NCI-H187 (cell line): ENCODE measurements around the gene MAPKAPK2.
"Not testable (repeated sequence)": the region's sequence is repeated elsewhere in the genome, so short reads cannot be mapped to it uniquely, and the experiment has no call there.

Source experiments
- DNase-seq, 2 experiments: peaks; one replicate each; lab custom pipeline; 2025; lab: John Stamatoyannopoulos, UW

MAPKAPK2 gene

DNA sequence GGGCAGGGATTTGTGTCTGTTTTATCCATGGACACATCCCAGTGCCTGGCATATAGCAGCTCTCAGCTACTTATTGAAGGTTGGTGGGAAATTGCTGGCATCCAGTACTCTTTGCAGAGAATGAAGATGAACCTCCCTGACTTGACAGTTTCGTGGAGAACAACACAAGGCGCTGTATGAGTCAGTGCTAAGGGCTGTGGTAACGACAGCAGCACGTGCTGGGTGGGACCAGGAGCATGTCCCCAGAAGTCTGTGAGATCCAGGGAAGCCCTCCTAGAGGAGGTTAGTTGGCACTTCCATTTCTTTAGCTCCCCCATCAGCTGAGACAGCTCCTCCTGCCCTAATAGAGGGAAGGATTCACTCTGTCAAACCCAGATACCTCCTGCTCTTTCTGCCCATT, 60.0 kb downstream of the MAPKAPK2 start:
- no peak for DNase-seq

DNA sequence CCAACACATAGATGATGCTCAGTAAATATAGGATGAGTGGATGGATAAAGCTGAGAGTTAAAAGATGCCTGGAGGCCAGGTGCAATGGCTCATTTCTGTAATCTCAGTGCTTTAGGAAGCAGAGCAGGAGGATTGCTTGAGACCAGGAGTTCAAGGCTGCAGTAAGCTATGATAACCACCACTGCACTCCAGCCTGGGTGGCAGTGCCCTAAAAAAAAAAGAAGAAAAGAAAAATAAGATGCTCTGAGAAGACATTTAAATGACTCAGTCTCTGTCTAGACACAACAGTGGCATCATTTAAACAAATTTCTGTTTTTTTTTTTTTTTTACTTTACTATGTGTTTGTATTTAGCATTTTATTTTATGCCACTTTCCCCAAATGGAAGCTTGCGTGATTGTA, 60.6 kb downstream of the MAPKAPK2 start:
- DNase-seq: no peak

DNA sequence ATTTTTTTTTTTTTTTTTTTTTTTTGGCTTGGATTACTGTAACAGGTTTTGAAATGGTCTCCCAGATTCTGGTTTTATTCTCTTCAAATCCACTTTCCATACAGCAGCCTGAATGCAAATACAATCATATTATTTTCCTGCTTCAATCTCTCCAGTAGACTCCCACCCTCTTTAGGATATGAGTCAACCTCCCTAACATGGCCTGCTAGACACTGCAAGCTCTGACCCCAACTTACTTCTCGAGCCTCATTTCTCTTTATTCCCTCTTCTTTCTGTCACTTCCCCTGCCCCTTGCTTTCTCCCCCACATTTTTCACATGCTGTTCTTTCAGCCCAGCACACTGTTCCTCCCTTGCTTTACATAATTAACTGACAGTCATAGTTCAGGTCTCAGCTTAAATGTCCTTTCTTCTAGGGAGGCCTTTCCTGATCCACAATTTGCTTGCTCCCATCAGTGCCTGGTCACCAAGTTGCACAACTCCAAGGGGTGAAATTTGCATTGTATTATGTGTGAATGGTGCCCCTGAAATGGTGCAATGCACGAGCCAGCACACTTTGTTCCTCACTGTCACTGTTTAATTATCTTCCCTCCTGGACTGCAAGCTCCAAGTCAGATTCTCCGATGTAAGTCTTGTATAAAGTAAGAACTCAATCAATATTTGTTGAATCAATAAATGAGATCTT, 63.8 kb downstream of the MAPKAPK2 start:
- DNase-seq: no peak

DNA sequence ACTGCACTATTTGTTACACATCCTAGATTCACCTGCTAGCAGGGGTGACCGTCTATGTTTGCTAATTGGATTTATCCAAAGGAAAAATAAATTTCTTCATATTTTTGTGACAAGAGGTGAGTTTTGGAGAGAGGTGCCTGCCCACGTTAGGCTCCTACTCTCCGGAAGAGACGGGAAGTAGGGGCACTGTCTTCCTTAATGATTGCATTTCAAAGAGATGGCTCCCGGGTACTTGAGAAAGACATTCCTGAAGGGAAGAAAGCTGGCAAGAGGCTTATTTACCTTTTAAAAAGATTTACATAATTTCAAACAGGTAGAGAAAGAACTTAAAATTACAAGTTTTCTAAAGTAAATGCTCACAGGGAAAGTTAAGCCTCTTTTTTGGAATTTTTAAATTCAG, 67.2 kb downstream of the MAPKAPK2 start:
- DNase-seq: no peak

DNA sequence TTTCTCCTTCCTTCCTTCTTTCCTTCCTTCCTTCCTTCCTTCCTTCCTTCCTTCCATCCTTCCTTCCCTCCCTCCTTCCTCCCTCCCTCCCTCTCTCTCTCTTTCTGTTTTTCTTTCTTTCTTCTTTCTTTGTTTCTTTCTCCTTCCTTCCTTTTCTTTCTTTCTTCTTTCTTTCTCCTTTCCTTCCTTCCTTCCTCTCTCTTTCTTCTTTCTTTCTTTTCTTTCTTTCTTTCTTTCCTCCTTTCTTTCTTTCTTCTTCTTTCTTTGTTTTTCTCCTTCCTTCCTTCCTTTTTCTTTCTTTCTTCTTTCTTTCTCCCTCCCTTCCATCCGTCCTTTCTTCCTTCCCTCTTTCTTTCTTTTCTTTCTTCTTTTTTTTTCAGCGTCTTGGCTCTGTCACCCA, 67.8 kb downstream of the MAPKAPK2 start:
- no peak for DNase-seq

DNA sequence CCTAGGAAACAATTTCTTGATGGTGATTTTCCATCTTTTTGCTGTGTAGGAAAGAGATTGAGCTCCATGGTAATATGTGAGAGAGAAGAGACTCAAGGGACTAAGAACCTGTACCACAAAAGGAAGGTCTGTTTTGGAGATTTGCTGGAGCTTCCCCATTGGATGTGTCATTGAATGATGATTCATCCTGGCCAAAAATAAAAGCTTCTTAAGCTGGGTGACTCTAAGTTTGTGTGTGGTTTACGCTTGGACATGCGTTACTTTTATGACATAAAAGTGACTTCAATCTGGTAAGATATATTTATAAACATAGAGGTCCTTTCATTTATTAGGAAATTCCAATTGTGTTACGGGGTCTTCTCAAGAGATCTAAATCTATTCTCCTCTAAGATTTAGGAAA, 68.4 kb downstream of the MAPKAPK2 start:
- no peak for DNase-seq

DNA sequence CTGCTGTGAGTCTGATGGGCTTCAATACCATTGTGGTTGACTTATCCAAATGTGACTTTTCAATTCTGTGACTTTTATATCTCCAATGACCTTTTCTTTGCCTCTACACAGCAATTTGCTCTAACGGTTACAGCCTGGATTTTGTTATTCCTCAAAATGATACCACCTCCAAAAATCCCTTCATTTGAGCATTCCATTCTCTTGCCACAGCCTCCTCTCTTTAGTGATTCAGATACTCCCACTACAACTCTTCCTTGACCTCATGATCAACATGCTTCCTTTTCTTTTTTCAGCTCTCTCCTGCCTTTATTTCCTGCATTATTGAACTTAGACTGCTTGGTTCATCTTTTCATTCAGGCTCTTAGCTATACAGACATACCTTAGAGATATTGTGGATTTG, 69.3 kb downstream of the MAPKAPK2 start:
- no peak for DNase-seq

DNA sequence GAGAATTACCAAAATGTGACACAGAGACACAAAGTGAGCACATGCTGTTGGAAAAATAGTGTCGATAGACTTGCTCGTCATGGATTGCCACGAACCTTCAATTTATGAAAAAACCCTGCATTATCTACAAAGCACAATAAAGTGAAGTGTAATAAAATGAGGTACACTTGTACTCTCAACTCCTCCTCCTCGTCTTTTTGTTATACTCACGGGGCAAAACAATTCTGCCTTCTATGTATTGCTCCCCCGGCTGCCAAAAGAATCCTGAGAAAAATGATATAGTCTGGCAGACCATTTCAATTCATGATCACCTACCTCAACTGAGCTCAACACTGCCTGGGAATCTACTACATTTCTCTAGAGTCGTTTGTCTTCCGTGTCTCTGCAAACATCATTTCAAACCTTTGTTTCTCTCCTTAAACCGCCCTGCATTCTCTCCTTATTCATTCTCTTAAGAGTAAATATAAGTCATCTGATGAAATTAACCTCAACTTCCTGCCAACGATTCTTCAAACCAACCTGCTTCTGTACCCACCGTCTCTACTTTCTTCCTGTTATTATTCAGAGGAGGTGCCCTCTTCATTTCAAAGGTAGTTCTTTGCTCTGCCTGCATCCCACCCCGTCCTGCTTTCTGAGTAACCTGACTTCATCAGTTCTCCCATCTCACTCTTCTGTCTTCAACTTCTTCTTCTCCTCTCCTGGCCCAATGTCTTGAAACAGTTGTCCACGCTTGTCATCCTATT, 73.0 kb downstream of the MAPKAPK2 start:
- no peak for DNase-seq

DNA sequence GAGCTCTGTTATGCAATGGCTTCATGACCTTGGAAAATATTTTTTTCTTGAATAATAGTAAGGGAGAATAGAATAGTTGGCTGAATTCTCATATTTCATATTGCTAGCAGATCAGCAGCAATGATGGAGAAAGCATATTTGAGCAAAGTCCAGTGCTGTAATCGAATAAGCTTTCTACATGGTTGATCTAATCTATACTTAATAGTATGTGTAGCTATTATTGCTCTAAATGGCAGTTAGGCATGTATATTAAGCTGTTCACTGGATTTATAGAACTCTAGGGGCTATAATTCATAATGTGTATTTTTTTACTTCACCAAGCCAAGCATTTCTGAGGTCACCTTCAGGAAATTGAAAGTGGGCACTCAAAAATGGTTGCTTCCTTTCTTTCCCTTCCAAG, 75.9 kb downstream of the MAPKAPK2 start:
- DNase-seq: no peak

DNA sequence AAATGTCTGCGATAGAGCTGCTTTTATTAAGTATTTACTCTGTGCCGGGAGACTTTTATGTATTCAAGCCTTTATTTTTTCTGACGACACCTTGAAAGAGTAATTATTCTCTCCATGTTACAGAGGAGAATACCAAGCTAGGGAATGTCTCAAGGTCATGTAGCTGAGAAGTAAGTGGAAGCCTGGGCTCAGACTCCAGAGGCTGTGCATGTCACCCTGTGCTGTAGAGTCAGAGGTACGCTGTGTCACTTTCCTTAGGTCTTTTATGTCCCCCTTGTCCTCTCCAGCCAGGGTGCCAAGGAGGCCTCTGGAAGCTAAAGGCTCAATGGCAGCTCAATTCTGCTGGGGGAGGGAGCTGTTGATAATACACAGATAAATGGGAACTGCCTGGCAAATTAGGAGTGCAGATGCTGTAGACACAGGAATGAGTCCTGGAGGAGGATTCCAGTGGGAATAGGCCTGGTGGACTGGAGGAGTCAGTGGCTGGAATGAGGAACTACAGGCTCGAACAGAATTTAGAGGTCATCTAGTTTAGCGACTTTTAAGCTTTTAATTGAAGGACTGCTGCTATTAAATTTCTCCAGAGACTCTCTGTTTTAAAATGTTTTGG, 76.6 kb downstream of the MAPKAPK2 start:
- no peak for DNase-seq

DNA sequence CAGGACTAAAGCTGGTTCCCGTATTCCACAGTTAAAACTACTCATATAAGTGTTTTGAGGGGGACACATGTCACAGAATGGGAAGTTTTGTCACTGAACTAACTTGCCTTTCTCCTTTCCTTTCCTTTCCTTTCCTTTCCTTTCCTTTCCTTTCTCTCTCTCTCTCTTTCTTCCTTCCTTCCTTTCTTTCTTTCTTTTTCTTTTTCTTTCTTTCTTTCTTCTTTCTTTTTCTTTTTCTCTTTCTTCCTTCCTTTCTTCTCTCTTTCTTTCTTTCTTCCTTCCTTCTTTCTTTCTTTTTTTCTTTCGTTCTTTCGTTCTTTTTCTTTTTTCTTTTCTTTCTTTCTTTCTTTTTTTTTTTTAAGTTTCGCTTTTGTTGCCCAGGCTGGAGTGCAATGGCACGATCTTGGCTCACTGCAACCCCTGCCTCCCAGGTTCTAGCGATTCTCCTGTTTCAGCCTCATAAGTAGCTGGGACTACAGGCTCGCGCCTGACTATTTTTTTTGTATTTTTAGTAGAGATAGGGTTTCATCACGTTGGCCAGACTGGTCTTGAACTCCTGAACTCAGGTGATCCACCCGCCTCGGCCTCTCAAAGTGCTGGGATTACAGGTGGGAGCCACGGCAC, 78.1 kb downstream of the MAPKAPK2 start:
- not testable (repeated sequence) for DNase-seq

DNA sequence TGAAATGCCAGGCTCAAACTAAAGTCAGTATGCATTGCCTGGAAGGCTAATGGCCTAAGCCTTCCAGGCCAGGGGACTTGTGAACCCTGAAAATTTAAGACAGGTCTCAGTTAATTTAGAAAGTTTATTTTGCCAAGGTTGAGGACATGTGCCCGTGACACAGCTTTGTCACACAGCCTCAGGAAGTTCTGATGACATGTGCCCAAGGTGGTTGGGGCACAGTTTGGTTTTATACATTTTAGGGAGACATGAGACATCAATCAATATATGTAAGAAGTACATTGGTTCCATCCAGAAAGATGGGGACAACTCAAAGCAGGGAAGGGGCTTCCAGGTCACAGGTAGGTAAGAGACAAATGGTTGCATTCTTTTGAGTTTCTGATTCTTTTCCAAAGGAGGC, 81.1 kb downstream of the MAPKAPK2 start:
- DNase-seq: not testable (repeated sequence)

DNA sequence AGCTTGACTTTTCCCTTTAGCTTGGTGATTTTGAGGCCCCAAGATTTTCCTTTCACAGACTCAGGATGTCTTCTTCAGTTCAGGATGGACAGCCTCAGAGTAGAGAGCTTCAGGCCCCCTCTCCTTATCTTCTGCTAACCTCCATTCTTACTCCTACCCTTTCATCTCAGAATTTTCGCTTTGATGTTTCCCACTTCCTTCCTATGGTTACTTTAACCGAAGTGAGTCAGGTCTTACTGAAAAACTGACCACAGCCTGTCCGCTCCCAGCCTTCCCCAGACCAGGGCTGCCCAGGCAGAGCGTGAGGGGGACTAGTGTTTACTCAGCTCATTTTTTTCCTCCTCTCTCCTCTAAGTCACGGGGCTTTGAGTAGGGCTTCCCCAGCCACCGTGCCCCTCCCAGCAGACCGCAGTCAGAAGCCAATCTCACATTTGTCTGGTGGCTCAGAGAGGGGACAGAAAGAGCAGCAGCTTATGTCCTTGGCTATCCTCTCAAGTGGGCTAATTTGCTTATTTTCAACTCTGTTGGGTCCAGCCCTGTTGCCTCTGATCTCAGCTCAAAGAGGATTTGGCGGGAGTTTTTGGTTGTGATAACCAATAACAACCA, 81.6 kb downstream of the MAPKAPK2 start:
- peak; percentile 15 to 24 for DNase-seq

DNA sequence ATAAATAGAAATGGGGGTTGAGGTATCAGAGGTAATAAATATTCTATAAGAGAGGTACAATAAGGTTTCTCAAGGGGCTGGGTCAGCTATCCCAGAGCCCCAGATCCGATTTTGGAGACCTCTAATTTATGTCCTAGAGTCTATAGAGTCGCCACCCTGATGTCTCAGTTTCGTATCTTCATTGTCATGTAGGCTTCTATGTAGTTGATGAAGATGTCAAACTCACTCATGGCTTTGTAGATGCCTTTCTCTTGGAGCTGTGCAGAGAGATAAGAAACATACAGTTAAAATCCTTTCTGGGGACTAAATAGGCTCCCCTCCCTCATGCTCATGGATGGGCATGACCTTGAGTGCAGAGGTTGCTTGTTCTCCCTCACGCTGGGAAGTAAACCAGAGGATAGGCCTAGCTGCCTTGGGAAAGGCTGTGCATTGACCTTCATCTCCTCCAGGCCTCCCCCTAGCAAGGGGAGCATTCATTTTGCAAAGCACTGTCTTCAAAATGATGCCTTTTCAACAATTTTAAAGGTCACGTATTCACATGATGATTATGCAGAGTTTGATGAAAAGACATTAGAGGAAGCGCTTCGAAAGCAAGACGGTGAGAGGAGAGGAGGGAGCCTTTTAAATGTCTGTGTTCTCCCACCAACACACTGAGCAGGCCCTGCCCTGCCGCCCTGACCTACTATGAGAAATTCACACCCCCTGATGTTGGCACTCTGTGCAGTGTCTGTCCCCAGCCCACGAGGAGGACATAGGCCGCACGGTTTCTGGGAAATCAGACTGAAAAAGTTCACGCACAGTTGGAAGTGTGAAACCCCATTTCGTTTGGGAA, 84.0 kb downstream of the MAPKAPK2 start:
- no peak for DNase-seq

DNA sequence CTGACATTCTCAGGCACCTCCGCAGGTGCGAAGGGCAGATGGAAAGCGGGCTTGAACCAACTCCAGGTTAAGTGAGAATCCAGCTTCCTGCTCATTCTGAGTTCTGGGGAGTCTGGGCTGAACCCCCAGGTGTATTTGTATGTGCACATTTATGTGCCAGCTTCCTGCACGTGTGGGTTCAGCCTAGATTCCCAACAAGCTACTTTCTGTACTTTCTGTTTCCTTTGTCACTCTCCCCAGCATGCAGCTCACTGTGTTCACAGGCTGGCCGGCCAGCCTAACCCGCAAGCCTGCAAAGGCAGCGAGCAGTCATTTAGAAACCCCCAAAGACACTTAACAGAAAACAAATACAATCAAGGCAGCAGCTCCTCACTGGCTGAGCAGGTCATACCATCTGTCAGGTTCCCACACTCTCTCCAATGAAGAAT, 84.6 kb downstream of the MAPKAPK2 start:
- DNase-seq: no peak

DNA sequence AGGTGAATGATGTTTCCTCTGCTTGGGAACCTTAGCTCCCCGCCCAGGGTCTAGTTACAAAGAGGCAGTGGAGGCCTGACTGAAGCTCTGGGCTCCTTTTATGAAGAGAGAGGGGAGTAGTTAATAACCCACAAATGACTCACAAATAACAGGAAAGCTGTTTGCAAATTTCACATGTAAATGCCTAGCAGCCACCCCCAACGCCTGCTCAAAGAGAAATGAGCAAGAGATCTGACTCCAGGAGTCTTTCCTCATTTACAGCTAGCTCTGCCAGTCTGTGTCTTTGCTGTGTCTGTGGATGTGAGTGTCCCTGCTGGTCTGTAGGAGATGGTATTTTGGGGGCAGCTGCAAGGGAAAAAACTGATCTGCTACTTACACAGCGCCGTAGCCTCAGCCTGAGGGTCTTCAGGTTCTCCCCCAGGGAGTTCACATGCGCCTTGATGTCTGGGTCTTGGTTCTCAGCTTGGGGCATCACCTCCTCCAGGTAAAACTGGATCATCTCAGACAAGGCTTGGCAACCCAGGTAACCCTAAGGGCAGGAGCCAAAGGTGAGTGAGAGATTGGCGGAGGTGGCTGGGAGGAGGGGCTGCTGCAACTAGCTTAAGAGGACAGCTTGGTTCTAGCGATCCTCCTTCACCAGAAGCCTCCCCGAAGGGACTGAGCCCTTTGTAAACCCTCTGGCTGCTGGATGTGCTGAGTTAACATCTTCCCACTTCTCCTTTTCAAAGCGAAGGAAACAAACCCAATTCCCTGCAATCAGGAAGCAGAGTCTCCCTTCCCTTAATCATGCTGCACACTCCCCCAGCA, 86.0 kb downstream of the MAPKAPK2 start, which contains the start of gene IL19:
Gene IL19 (plus strand): TSS at position 243 of the 807 bp plus-strand sequence. CDS start 65,890 bp downstream, outside the sequence.
- no peak for DNase-seq

DNA sequence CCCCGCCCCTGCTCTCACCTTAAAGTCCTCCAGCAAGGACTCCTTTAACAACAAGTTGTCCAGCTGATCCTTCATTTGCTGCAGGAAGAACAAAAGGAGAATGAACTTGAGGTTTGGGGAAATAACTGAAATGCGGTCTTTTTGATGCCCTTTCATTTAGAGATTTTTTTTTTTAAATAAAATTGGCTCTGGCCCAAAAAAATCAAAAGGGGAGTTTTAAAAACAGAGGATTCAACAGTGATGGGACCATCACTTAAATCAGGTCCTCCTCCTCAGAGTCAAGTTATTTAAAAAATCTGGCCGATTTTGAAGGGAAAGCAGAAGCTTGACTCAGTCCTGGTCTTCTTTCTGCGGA, 86.6 kb downstream of the MAPKAPK2 start:
- DNase-seq: no peak

DNA sequence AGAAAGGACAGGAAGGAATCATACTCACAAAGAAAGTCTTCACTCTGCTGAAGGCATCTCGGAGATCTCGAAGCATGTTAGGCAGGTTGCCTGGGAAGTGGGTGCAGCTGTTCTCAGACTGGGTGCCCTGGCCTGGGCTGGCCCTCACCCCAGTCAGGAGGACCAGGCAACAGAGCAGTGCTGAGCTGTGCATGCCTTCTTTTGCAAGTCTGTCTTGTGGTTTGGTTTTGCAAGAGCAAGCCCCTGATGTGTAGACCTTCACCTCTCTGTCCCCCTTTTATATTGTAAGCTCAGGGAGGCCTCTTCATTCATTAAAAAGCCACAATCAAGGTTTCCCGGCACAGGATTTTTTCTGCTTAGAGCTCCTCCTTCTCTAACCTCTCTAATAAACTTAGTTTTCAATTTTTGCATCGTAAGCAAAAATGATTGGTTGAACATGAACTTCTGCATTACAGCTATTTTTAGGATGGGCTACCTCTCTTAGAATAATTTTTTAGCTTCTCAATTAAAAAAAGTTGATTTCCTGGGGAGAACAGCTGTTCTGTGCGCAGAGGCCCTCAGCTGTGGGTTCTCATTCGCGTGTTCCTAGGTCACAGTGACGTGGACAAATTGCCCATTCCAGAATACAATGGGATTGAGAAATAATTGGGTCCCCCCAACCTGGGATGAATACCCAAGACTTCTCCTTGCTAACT, 87.7 kb downstream of the MAPKAPK2 start, which contains the start of gene IL10:
Gene IL10 (minus strand): TSS at position 252 of the 695 bp plus-strand sequence. CDS start 59 bp downstream, at position 193.
- DNase-seq: no peak

DNA sequence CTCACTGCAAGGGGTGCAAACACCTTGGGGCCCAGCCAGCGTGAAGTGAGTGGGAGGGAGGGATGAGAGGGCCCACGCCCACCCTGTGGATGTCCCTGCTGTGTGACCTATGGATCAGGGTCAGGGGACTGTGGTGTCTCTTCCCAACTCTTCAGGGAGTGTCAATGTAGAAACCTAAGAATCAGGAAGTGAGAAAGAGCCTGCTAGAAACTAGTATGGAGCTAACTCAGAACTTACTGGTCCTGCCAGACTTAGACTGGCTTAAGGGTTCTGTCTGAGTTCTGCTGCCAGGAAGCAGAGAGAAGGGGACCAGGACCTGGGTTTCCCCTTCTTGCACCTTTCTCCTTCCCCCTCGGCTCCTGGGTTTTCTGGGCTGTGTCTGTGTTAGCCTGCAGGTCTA, 89.4 kb downstream of the MAPKAPK2 start:
- DNase-seq: no peak

DNA sequence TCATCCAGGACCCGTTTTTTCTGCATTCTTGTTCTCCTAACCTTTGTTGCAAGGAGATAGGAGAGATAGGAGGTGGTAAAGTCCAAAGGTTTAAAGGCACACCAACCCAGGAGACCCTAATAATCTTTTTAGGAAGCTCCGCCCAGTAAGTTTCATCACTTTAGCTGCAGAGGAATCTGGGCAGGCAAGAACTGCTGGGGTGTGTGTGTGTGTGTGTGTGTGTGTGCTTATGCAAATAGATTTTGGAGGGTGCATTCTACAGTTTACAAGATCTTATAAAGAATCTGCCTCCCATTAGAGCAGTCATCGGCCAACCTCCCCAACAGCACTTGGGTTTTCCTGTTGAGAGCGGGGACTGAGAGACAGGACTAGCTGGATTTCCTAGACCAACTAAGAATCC, 91.5 kb downstream of the MAPKAPK2 start:
- DNase-seq: no peak
